Mesothelial cell of epicardium (in vitro differentiated cells): Measurements from ENCODE around the gene KCNN3. TPM values are rescaled to one million over a fixed set of nuclear protein-coding genes. Genes with fewer than 3 reads are reported as not detected.

ENCODE experiments used
- DNase-seq, 2 experiments: peaks; one replicate each; pipeline ENCODE4 v3.0.0; 2021; ENCODE audit warnings: low spot score in 2 of 2; ENCODE audit not compliant: unreplicated experiment in 2 of 2
- H3K27ac Mint-ChIP-seq: 2 replicates; pipeline ENCODE4 v1.8.0; 2021; ENCODE audit warnings: mixed read lengths
- H3K27me3 Mint-ChIP-seq: 2 replicates; pipeline ENCODE4 v1.8.0; 2021; ENCODE audit warnings: low read depth, mixed read lengths
- H3K36me3 Mint-ChIP-seq: 2 replicates; pipeline ENCODE4 v1.8.0; 2021; ENCODE audit warnings: mixed read lengths
- H3K4me1 Mint-ChIP-seq: 2 replicates; pipeline ENCODE4 v1.8.0; 2021; ENCODE audit warnings: mixed read lengths
- H3K4me3 Mint-ChIP-seq: 2 replicates; pipeline ENCODE4 v1.8.0; 2021; ENCODE audit warnings: mild to moderate bottlenecking, moderate library complexity, mixed read lengths
- H3K9me3 Mint-ChIP-seq: 2 replicates; pipeline ENCODE4 v1.8.0; 2021; ENCODE audit warnings: mixed read lengths
- CTCF ChIP-seq: fragments of 200-600 bp; sonication (generic); IDR thresholded peaks from one replicate; pipeline ENCODE4 v1.5.0; 2021; ENCODE audit warnings: antibody characterized with exemption; ENCODE audit not compliant: unreplicated experiment
- total RNA-seq: library from RNA; stranded (reverse); gene quantifications from 3 replicates; pipeline ENCODE4 v1.2.1, GENCODE V29; 2021

Gene KCNN3
- total RNA-seq, 1 donor from 2014 or later, result 1.2 TPM

GRCh38 chr1:154816937-154817336, 53.1 kb downstream of the KCNN3 start:
- no peaks in the 10 kb centered on the region for H3K9me3 Mint-ChIP-seq
- H3K36me3 Mint-ChIP-seq, result no peaks in the 10 kb centered on the region
- H3K4me1 Mint-ChIP-seq, result peaks cover 15% of the 10 kb centered on the region
- no peak overlapping the region for H3K4me3 Mint-ChIP-seq
- no peak for DNase-seq
- TF ChIP-seq CTCF, result no peak
- H3K27me3 Mint-ChIP-seq, result peaks cover 24% of the 10 kb centered on the region
- H3K27ac Mint-ChIP-seq, result no peak overlapping the region

- Mint-ChIP-seq H3K27me3 (peaks cover 27% of the 10 kb centered on the region), H3K36me3 (no peaks in the 10 kb centered on the region), H3K27ac (no peak overlapping the region), H3K4me3 (no peak overlapping the region), H3K9me3 (no peaks in the 10 kb centered on the region), H3K4me1 (peaks cover 15% of the 10 kb centered on the region)
- TF ChIP-seq CTCF, result no peak
- no peak for DNase-seq
Observed at GRCh38 chr1:154816369-154816768, 53.7 kb downstream of the KCNN3 start.

GRCh38 chr1:154813846-154814505, 56.1 kb downstream of the KCNN3 start:
- Mint-ChIP-seq H3K36me3 (no peaks in the 10 kb centered on the region), H3K9me3 (no peaks in the 10 kb centered on the region), H3K4me3 (no peak overlapping the region), H3K27me3 (peaks cover 35% of the 10 kb centered on the region), H3K27ac (no peak overlapping the region), H3K4me1 (peaks cover 15% of the 10 kb centered on the region)
- DNase-seq, result no peak
- TF ChIP-seq CTCF, result no peak

GRCh38 chr1:154813300-154813816, 56.7 kb downstream of the KCNN3 start:
- Mint-ChIP-seq H3K36me3 (no peaks in the 10 kb centered on the region), H3K4me1 (peaks cover 17% of the 10 kb centered on the region), H3K9me3 (no peaks in the 10 kb centered on the region), H3K4me3 (peak overlapping the region; percentile 16), H3K27ac (no peak overlapping the region), H3K27me3 (peaks cover 37% of the 10 kb centered on the region)
- DNase-seq, result no peak
- no peak for TF ChIP-seq CTCF

GRCh38 chr1:154812877-154813276, 57.2 kb downstream of the KCNN3 start:
- Mint-ChIP-seq H3K9me3 (no peaks in the 10 kb centered on the region), H3K4me3 (no peak overlapping the region), H3K27me3 (peaks cover 42% of the 10 kb centered on the region), H3K4me1 (peaks cover 22% of the 10 kb centered on the region), H3K27ac (no peak overlapping the region), H3K36me3 (no peaks in the 10 kb centered on the region)
- DNase-seq, result no peak
- no peak for TF ChIP-seq CTCF
